CD14-positive monocyte (primary cell): ENCODE data around the gene ACER1. TPM values are rescaled to one million over a fixed set of nuclear protein-coding genes. Genes with fewer than 3 reads are reported as not detected.

Source experiments
- DNase-seq, 3 donors: peaks; one replicate each; pipeline ENCODE4 v3.0.0-alpha.2; 2011 to 2022
- H2AFZ ChIP-seq: 2 replicates; pipeline ENCODE4 v1.6.0; 2012; ENCODE audit warnings: mild to moderate bottlenecking, low read depth, low read length, inconsistent platforms; ENCODE audit not compliant: insufficient read depth, poor library complexity, severe bottlenecking
- H3K27ac ChIP-seq, 2 donors: 1 replicate in 1 of 2; 2 replicates in 1 of 2; pipeline ENCODE4 v1.5.1; 2012 to 2013; ENCODE audit warnings: low read length in 2 of 2, control low read depth in 1 of 2, inconsistent platforms in 1 of 2, low read depth in 1 of 2, mild to moderate bottlenecking in 1 of 2
- H3K27me3 ChIP-seq, 2 donors: one replicate each; pipeline versions ENCODE4 v1.6.0 to v1.6.1; 2011 to 2013; ENCODE audit warnings: low read length in 2 of 2; ENCODE audit not compliant: control insufficient read depth in 2 of 2, insufficient read depth in 2 of 2
- H3K36me3 ChIP-seq, 2 donors: replicated peaks in 1 of 2; 1 replicate in 1 of 2; 2 replicates in 1 of 2; pipeline versions ENCODE4 v1.5.1 to v1.6.1; 2012 to 2013; ENCODE audit warnings: low read length in 2 of 2, control low read depth in 1 of 2, inconsistent platforms in 1 of 2, mild to moderate bottlenecking in 1 of 2; ENCODE audit not compliant: insufficient read depth in 2 of 2, control insufficient read depth in 1 of 2
- H3K4me1 ChIP-seq, 2 donors: 1 replicate in 1 of 2; 2 replicates in 1 of 2; pipeline versions ENCODE4 v1.5.1 to v1.6.1; 2012 to 2013; ENCODE audit warnings: low read length in 2 of 2, control low read depth in 1 of 2, inconsistent platforms in 1 of 2, mild to moderate bottlenecking in 1 of 2, moderate library complexity in 1 of 2; ENCODE audit not compliant: insufficient read depth in 2 of 2, control insufficient read depth in 1 of 2
- H3K4me2 ChIP-seq: replicated peaks from 2 replicates; pipeline ENCODE3; 2012; ENCODE audit warnings: low read length, moderate library complexity, mild to moderate bottlenecking; ENCODE audit not compliant: poor library complexity, severe bottlenecking; ENCODE audit errors: extremely low read depth
- H3K4me3 ChIP-seq, 3 experiments: fragments of 200-600 bp in 1 of 3; sonication (generic) in 1 of 3; replicated peaks in 1 of 3; 1 replicate in 2 of 3; 2 replicates in 1 of 3; pipeline ENCODE4 v1.5.1; 2011 to 2013; ENCODE audit warnings: low read length in 3 of 3, mild to moderate bottlenecking in 3 of 3, control low read depth in 2 of 3, low read depth in 2 of 3, inconsistent platforms in 1 of 3, moderate library complexity in 1 of 3
- H3K79me2 ChIP-seq: 2 replicates; pipeline ENCODE4 v1.6.0; 2012; ENCODE audit warnings: mild to moderate bottlenecking, control low read depth, inconsistent platforms, low read length, moderate library complexity; ENCODE audit not compliant: insufficient read depth
- H3K9ac ChIP-seq: 2 replicates; pipeline ENCODE4 v1.6.0; 2017; ENCODE audit warnings: low read length, mild to moderate bottlenecking; ENCODE audit not compliant: insufficient read depth, poor library complexity, severe bottlenecking
- H3K9me3 ChIP-seq, 2 donors: replicated peaks in 1 of 2; 1 replicate in 1 of 2; 2 replicates in 1 of 2; pipeline versions ENCODE4 v1.5.1 to v1.6.1; 2012 to 2013; ENCODE audit warnings: low read length in 2 of 2, control low read depth in 1 of 2; ENCODE audit not compliant: control insufficient read depth in 1 of 2, insufficient read depth in 1 of 2
- H4K20me1 ChIP-seq: 2 replicates; pipeline ENCODE4 v1.6.0; 2012; ENCODE audit warnings: mild to moderate bottlenecking, low read length, control low read depth, moderate library complexity; ENCODE audit not compliant: insufficient read depth
- H3K27ac Mint-ChIP-seq, 7 donors: one replicate each; pipeline ENCODE4 v1.8.0; 2020; ENCODE audit warnings: mild to moderate bottlenecking in 7 of 7, mixed read lengths in 7 of 7, moderate library complexity in 6 of 7, inconsistent platforms in 2 of 7
- H3K27me3 Mint-ChIP-seq, 3 donors: one replicate each; pipeline ENCODE4 v1.8.0; 2021 to 2022; ENCODE audit warnings: low read depth in 3 of 3, mild to moderate bottlenecking in 3 of 3, mixed read lengths in 3 of 3, moderate library complexity in 3 of 3, inconsistent platforms in 1 of 3
- H3K36me3 Mint-ChIP-seq, 2 donors: one replicate each; pipeline ENCODE4 v1.8.0; 2020; ENCODE audit warnings: mixed read lengths in 2 of 2, inconsistent platforms in 1 of 2, mild to moderate bottlenecking in 1 of 2
- H3K4me1 Mint-ChIP-seq: one replicate; pipeline ENCODE4 v1.8.0; 2020; ENCODE audit warnings: mild to moderate bottlenecking, mixed read lengths
- H3K4me3 Mint-ChIP-seq, 2 donors: one replicate each; pipeline ENCODE4 v1.8.0; 2020; ENCODE audit warnings: mild to moderate bottlenecking in 2 of 2, mixed read lengths in 2 of 2, moderate library complexity in 1 of 2
- H3K9me3 Mint-ChIP-seq, 7 donors: one replicate each; pipeline ENCODE4 v1.8.0; 2020 to 2022; ENCODE audit warnings: mixed read lengths in 7 of 7, mild to moderate bottlenecking in 6 of 7, moderate library complexity in 6 of 7, inconsistent platforms in 2 of 7
- WGBS: methylation state at CpG from one replicate; pipeline ENCODE4 v1.1.5; 2013; ENCODE audit warnings: missing lambda C conversion rate; ENCODE audit not compliant: insufficient coverage; 5-methylcytosine and 5-hydroxymethylcytosine counted together
- intact Hi-C, 2 donors: fragments of 100-400 bp; cut with micrococcal nuclease; formaldehyde crosslinking; loops; one replicate each; pipeline versions ENCODE4 v1.15.0 to v1.15.1; 2023
- polyA plus RNA-seq, 3 donors: library from polyadenylated mRNA; depleted of rRNA in 1 of 3; unstranded in 2 of 3; stranded (reverse) in 1 of 3; fragments of 300-500 nt in 2 of 3; fragments of >200 nt in 1 of 3; fragmentation: Illumina TruSeq in 2 of 3; gene quantifications; 1 replicate in 2 of 3; 2 replicates in 1 of 3; pipeline ENCODE4 v1.2.3, GENCODE V29; 2012 to 2021
- TF ChIP-seq, protein P1 (sequence below): fragments of 200-600 bp; IDR thresholded peaks from one replicate; pipeline ENCODE4 v1.8.0; 2022; ENCODE audit warnings: antibody characterized with exemption, mild to moderate bottlenecking

ACER1 gene
- polyA plus RNA-seq, 3 donors: not detected

DNA sequence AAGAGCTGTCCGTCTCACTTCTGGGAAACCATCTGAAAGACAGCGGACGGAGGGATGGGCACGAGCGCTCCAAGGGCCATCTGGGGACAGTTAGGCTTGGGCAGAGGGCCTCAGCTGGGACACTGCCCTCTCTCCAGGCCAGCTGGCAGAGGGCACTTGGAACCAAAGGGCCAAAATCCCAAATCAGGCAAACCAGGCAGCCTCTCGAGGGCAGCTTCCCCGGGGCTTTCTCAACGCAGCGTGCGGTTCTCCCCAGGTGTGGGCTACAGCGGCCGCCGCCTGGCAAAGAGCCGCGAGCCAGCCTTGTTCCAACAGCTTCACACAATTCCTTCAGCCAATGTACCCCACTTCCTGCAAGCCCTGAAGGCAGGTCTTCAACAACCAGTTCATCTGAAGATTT is 58.7 kb downstream of the ACER1 start:
- H3K4me1 Mint-ChIP-seq: peaks cover 84% of the 10 kb centered on the region
- peaks cover 93% of the 10 kb centered on the region for H3K79me2 ChIP-seq
- 90% methylated on average over 15 of the region's 15 CpGs for WGBS
- H3K4me2 ChIP-seq: peak overlapping the region; percentile 77
- H3K4me3 Mint-ChIP-seq: peak overlapping the region in 1 of 2 donors; percentile 93
- intact Hi-C loops: no loop called here
- H3K27ac Mint-ChIP-seq: peak overlapping the region; percentile 91 to 98 (median 96)
- H3K9ac ChIP-seq: peak overlapping the region; percentile 51
- peaks cover 20 to 33% of the 10 kb centered on the region in 2 donors for H3K36me3 Mint-ChIP-seq
- H3K4me1 ChIP-seq: peaks cover 70 to 72% of the 10 kb centered on the region in 2 donors
- H3K27me3 ChIP-seq: no peaks in the 10 kb centered on the region
- peaks cover 64% of the 10 kb centered on the region for H4K20me1 ChIP-seq
- H3K4me3 ChIP-seq: peak overlapping the region in 1 of 3 experiments; percentile 69
- H3K9me3 Mint-ChIP-seq: peaks cover 0 to 2% (median 0%) of the 10 kb centered on the region in 7 donors
- TF ChIP-seq, protein P1, sequence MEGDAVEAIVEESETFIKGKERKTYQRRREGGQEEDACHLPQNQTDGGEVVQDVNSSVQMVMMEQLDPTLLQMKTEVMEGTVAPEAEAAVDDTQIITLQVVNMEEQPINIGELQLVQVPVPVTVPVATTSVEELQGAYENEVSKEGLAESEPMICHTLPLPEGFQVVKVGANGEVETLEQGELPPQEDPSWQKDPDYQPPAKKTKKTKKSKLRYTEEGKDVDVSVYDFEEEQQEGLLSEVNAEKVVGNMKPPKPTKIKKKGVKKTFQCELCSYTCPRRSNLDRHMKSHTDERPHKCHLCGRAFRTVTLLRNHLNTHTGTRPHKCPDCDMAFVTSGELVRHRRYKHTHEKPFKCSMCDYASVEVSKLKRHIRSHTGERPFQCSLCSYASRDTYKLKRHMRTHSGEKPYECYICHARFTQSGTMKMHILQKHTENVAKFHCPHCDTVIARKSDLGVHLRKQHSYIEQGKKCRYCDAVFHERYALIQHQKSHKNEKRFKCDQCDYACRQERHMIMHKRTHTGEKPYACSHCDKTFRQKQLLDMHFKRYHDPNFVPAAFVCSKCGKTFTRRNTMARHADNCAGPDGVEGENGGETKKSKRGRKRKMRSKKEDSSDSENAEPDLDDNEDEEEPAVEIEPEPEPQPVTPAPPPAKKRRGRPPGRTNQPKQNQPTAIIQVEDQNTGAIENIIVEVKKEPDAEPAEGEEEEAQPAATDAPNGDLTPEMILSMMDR: no peak
- DNase-seq: no peak
- H3K27me3 Mint-ChIP-seq: peaks cover 0 to 2% (median 0%) of the 10 kb centered on the region in 3 donors
- H2AFZ ChIP-seq: peak overlapping the region; percentile 57
- no peaks in the 10 kb centered on the region for H3K9me3 ChIP-seq
- H3K36me3 ChIP-seq: peaks cover 8 to 12% of the 10 kb centered on the region in 2 donors
- peak overlapping the region; percentile 80 to 89 for H3K27ac ChIP-seq

DNA sequence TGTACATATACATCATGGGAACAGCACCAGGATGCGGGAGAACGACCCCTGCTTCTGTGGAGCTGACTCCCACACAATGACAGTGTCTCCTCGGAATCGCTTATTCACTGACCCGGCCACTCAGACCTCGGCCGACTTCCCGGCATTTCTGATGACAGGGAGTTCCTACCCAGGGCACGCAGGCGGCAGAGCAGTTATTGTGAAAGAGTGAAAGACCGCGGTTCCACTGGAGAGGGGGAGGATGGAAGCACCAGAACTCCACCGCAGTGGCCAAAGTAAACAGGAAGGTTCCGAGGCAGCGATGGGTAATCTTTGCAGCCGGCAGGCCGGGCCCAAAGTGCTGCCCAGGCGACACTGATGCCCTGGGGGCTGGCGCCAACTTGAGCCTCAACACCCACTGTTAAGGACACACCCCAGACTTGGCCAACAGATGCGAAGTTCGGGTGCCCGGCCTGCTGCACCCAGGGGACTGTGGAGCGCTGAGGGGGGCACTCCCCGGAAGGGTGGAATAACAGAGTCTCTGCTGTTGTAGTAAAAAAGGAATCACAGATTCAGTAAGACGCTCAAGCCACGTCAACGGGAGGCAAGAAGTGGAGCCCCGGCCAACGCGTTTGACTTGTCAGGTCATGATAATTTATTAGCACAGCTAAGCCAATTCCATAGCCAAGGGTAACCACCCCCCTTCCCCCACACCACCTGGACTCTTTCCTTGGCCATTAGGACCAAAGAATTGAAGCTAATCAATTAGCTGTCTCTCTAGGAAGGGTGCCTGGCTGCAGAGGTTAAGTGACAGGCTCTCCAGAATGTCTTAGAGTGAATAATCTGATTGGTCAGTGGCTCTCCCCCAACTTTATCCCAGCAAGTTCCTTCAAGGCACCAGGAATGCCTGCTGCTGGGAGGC is 59.5 kb downstream of the ACER1 start:
- Histone ChIP-seq H3K79me2 (peaks cover 95% of the 10 kb centered on the region), H3K27ac (peak overlapping the region; percentile 80 to 89), H3K9ac (peak overlapping the region; percentile 51), H3K27me3 (no peaks in the 10 kb centered on the region), H3K4me2 (peak overlapping the region; percentile 77), H2AFZ (peak overlapping the region; percentile 57), H3K9me3 (no peaks in the 10 kb centered on the region), H3K4me1 (peaks cover 67 to 68% of the 10 kb centered on the region in 2 donors), H4K20me1 (peaks cover 68% of the 10 kb centered on the region), H3K36me3 (peaks cover 17 to 20% of the 10 kb centered on the region in 2 donors), H3K4me3 (peak overlapping the region; percentile 5 to 69 (median 25))
- peak overlapping the region; percentile 91 to 98 (median 96) for H3K27ac Mint-ChIP-seq
- TF ChIP-seq, protein P1: no peak
- intact Hi-C loops: no loop called here
- H3K9me3 Mint-ChIP-seq: peaks cover 0 to 2% (median 0%) of the 10 kb centered on the region in 7 donors
- peak; percentile 83 to 87 (median 84) for DNase-seq
- WGBS: 4% methylated on average over 11 of the region's 30 CpGs
- peak overlapping the region; percentile 82 to 93 for H3K4me3 Mint-ChIP-seq
- H3K27me3 Mint-ChIP-seq: peaks cover 0 to 2% (median 0%) of the 10 kb centered on the region in 3 donors
- H3K4me1 Mint-ChIP-seq: peaks cover 81% of the 10 kb centered on the region
- peaks cover 26 to 41% of the 10 kb centered on the region in 2 donors for H3K36me3 Mint-ChIP-seq
